ENCODE results near the gene TOGARAM1. TPM values are rescaled to one million over a fixed set of nuclear protein-coding genes. Genes with fewer than 3 reads are reported as not detected.

The TOGARAM1 gene
- total RNA-seq, 2 experiments from 2014 or later: 13.2 to 17.8 TPM

GRCh38 chr14:44966601-44967336 lies 4.8 kb downstream of the TOGARAM1 start:
- H3K4me3 Mint-ChIP-seq: peak overlapping the region; percentile 17
- H3K4me1 Mint-ChIP-seq (ENCODE audit: low read depth): peaks cover 74% of the 10 kb centered on the region
- DNase-seq (no peak), ATAC-seq (ENCODE audit: poor library complexity) (no peak)
- Histone ChIP-seq H3K9me3 (ENCODE audit: control insufficient read depth in 1 of 2, insufficient read depth in 1 of 2, low read length in 2 of 2) (peaks cover 18 to 40% of the 10 kb centered on the region in 2 experiments), H3K4me1 (ENCODE audit: insufficient read depth, low read length) (peaks cover 36% of the 10 kb centered on the region), H3K4me3 (ENCODE audit: low read length) (no peak overlapping the region), H3K36me3 (ENCODE audit: insufficient read depth, low read length) (no peaks in the 10 kb centered on the region), H3K27me3 (ENCODE audit: control insufficient read depth in 1 of 2, insufficient read depth in 2 of 2, low read length in 2 of 2) (no peaks in the 10 kb centered on the region), H3K27ac (ENCODE audit: low read depth in 1 of 2, low read length in 2 of 2) (no peak overlapping the region)
- H3K36me3 Mint-ChIP-seq (ENCODE audit: low read depth): peaks cover 71% of the 10 kb centered on the region
- POLR2A ChIA-PET: no interaction called here
- CTCF ChIA-PET: no interaction called here
- TF ChIP-seq CTCF (IDR thresholded peaks at IDR 0.05): no peak
- no peaks in the 10 kb centered on the region for H3K27me3 Mint-ChIP-seq
- H3K9me3 Mint-ChIP-seq: peaks cover 21% of the 10 kb centered on the region
- H3K27ac Mint-ChIP-seq: no peak overlapping the region
- intact Hi-C loops (cut with DNase I, micrococcal nuclease): no loop called here

GRCh38 chr14:44968714-44969113 lies 6.7 kb downstream of the TOGARAM1 start:
- CTCF ChIA-PET: interaction anchor here (0.6 kb wide), 1 partner anchor 170 kb away, joined by 3 read pairs; no protein-coding TSS in a partner anchor
- no peak for ATAC-seq (ENCODE audit: poor library complexity)
- peak overlapping the region; percentile 78 for H3K4me3 Mint-ChIP-seq

GRCh38 chr14:44970907-44971306 lies 8.9 kb downstream of the TOGARAM1 start:
- Mint-ChIP-seq H3K27ac (no peak overlapping the region), H3K4me1 (ENCODE audit: low read depth) (peaks cover 78% of the 10 kb centered on the region), H3K9me3 (peaks cover 9% of the 10 kb centered on the region), H3K27me3 (no peaks in the 10 kb centered on the region), H3K4me3 (no peak overlapping the region), H3K36me3 (ENCODE audit: low read depth) (peaks cover 70% of the 10 kb centered on the region)
- TF ChIP-seq CTCF (IDR thresholded peaks at IDR 0.05): no peak
- no peak overlapping the region for H3K27ac ChIP-seq (ENCODE audit: low read depth in 1 of 2, low read length in 2 of 2)
- intact Hi-C loops (cut with DNase I, micrococcal nuclease): no loop called here
- peaks cover 11% of the 10 kb centered on the region for H3K4me1 ChIP-seq (ENCODE audit: insufficient read depth, low read length)
- peaks cover 11 to 26% of the 10 kb centered on the region in 2 experiments for H3K9me3 ChIP-seq (ENCODE audit: control insufficient read depth in 1 of 2, insufficient read depth in 1 of 2, low read length in 2 of 2)
- H3K36me3 ChIP-seq (ENCODE audit: insufficient read depth, low read length): no peaks in the 10 kb centered on the region
- ATAC-seq (ENCODE audit: poor library complexity) (no peak), DNase-seq (no peak)
- ChIA-PET POLR2A (no interaction called here), CTCF (no interaction called here)
- no peaks in the 10 kb centered on the region for H3K27me3 ChIP-seq (ENCODE audit: control insufficient read depth in 1 of 2, insufficient read depth in 2 of 2, low read length in 2 of 2)
- no peak overlapping the region for H3K4me3 ChIP-seq (ENCODE audit: low read length)

More at GRCh38 chr14:44968714-44969113, 6.7 kb downstream of the TOGARAM1 start:
- H3K27me3 Mint-ChIP-seq: no peaks in the 10 kb centered on the region
- peaks cover 84% of the 10 kb centered on the region for H3K36me3 Mint-ChIP-seq (ENCODE audit: low read depth)
- H3K9me3 Mint-ChIP-seq: peaks cover 21% of the 10 kb centered on the region
- Histone ChIP-seq H3K9me3 (ENCODE audit: control insufficient read depth in 1 of 2, insufficient read depth in 1 of 2, low read length in 2 of 2) (peaks cover 11 to 39% of the 10 kb centered on the region in 2 experiments), H3K36me3 (ENCODE audit: insufficient read depth, low read length) (no peaks in the 10 kb centered on the region), H3K27ac (ENCODE audit: low read depth in 1 of 2, low read length in 2 of 2) (no peak overlapping the region), H3K4me3 (ENCODE audit: low read length) (no peak overlapping the region), H3K27me3 (ENCODE audit: control insufficient read depth in 1 of 2, insufficient read depth in 2 of 2, low read length in 2 of 2) (no peaks in the 10 kb centered on the region), H3K4me1 (ENCODE audit: insufficient read depth, low read length) (peaks cover 20% of the 10 kb centered on the region)
- H3K27ac Mint-ChIP-seq: no peak overlapping the region
- TF ChIP-seq CTCF (IDR thresholded peaks at IDR 0.05): no peak
- intact Hi-C loops (cut with DNase I, micrococcal nuclease): no loop called here
- POLR2A ChIA-PET: no interaction called here
- peaks cover 84% of the 10 kb centered on the region for H3K4me1 Mint-ChIP-seq (ENCODE audit: low read depth)
- DNase-seq: no peak
